ENCODE measurements around the gene CYSRT1. TPM values are rescaled to one million over a fixed set of nuclear protein-coding genes. Genes with fewer than 3 reads are reported as not detected.

Gene CYSRT1
- total RNA-seq, 3 donors from 2014 or later: not detected

- ATAC-seq (no peak), DNase-seq (no peak)
- Histone ChIP-seq H3K9me3 (no peaks in the 10 kb centered on the region), H3K36me3 (ENCODE audit: low read depth) (peaks cover 3% of the 10 kb centered on the region), H3K4me3 (no peak overlapping the region), H3K4me1 (ENCODE audit: low read depth) (peaks cover 22% of the 10 kb centered on the region)
- intact Hi-C loops (cut with DNase I, micrococcal nuclease): no loop called here
- no peak for TF ChIP-seq CTCF (IDR thresholded peaks at IDR 0.05)
These were observed 43.7 kb downstream of the CYSRT1 start for GRCh38 chr9:137268538-137269201.

GRCh38 chr9:137269231-137269772, 44.3 kb downstream of the CYSRT1 start:
- Histone ChIP-seq H3K36me3 (ENCODE audit: low read depth) (peaks cover 3% of the 10 kb centered on the region), H3K4me3 (no peak overlapping the region), H3K9me3 (no peaks in the 10 kb centered on the region), H3K4me1 (ENCODE audit: low read depth) (peaks cover 29% of the 10 kb centered on the region)
- intact Hi-C loops (cut with DNase I, micrococcal nuclease): no loop called here
- no peak for TF ChIP-seq CTCF (IDR thresholded peaks at IDR 0.05)
- peak; percentile 84 for ATAC-seq
- peak; percentile 71 to 80 (median 78) for DNase-seq

GRCh38 chr9:137270929-137271695, 46.1 kb downstream of the CYSRT1 start:
- no peak overlapping the region for H3K4me3 ChIP-seq
- H3K36me3 ChIP-seq (ENCODE audit: low read depth): no peaks in the 10 kb centered on the region
- H3K4me1 ChIP-seq (ENCODE audit: low read depth): peaks cover 37% of the 10 kb centered on the region
- no peak for TF ChIP-seq CTCF (IDR thresholded peaks at IDR 0.05)
- no peak for DNase-seq
- no peaks in the 10 kb centered on the region for H3K9me3 ChIP-seq
- intact Hi-C loops (cut with DNase I, micrococcal nuclease): no loop called here
- no peak for ATAC-seq

GRCh38 chr9:137271696-137272076, 46.7 kb downstream of the CYSRT1 start:
- intact Hi-C loops (cut with DNase I, micrococcal nuclease): no loop called here
- Histone ChIP-seq H3K36me3 (ENCODE audit: low read depth) (no peaks in the 10 kb centered on the region), H3K4me1 (ENCODE audit: low read depth) (peaks cover 43% of the 10 kb centered on the region), H3K4me3 (no peak overlapping the region), H3K9me3 (no peaks in the 10 kb centered on the region)
- no peak for TF ChIP-seq CTCF (IDR thresholded peaks at IDR 0.05)
- DNase-seq: no peak
- ATAC-seq: no peak

- ATAC-seq (no peak), DNase-seq (no peak)
- H3K4me1 ChIP-seq (ENCODE audit: low read depth): peaks cover 50% of the 10 kb centered on the region
- H3K4me3 ChIP-seq: no peak overlapping the region
- no peaks in the 10 kb centered on the region for H3K36me3 ChIP-seq (ENCODE audit: low read depth)
- H3K9me3 ChIP-seq: no peaks in the 10 kb centered on the region
- intact Hi-C loops (cut with DNase I, micrococcal nuclease): no loop called here
- no peak for TF ChIP-seq CTCF (IDR thresholded peaks at IDR 0.05)
These were observed 47.5 kb downstream of the CYSRT1 start for GRCh38 chr9:137272241-137273094.
